ENCODE measurements around the gene CDPF1. TPM values are rescaled to one million over a fixed set of nuclear protein-coding genes. Genes with fewer than 3 reads are reported as not detected.

CDPF1 gene
- total RNA-seq, 1 experiment from 2014 or later, result 6.3 TPM

DNA sequence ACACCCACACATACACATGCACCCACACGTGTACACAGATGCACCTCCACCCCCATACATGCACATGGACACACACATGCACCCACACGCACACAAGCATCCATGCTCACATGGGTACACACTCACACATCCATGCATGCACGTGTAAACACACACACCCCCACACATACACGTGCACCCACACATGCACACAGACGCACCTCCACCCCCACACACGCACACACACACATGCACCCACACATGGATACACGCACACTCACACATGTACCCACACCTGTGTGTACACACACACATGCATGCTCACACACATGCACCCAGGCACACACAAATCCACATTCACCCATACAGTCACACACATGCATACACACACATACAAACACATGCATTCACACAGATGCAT, 24.5 kb downstream of the CDPF1 start:
- DNase-seq (ENCODE audit: unreplicated experiment), result no peak
- intact Hi-C loops (cut with micrococcal nuclease), result no loop called here
- Mint-ChIP-seq H3K27ac (ENCODE audit: low read depth, unreplicated experiment) (no peak overlapping the region), H3K4me3 (ENCODE audit: unreplicated experiment) (no peak overlapping the region), H3K27me3 (ENCODE audit: insufficient read depth, unreplicated experiment) (no peaks in the 10 kb centered on the region), H3K4me1 (ENCODE audit: insufficient read depth, unreplicated experiment) (no peaks in the 10 kb centered on the region), H3K9me3 (ENCODE audit: unreplicated experiment) (no peaks in the 10 kb centered on the region), H3K36me3 (ENCODE audit: insufficient read depth, unreplicated experiment) (peaks cover 16% of the 10 kb centered on the region)
- CTCF ChIA-PET, result no interaction called here
- POLR2A ChIA-PET, result no interaction called here
- BruUV-seq (replicated peaks), result no TSS peak
- TF ChIP-seq, protein P1, sequence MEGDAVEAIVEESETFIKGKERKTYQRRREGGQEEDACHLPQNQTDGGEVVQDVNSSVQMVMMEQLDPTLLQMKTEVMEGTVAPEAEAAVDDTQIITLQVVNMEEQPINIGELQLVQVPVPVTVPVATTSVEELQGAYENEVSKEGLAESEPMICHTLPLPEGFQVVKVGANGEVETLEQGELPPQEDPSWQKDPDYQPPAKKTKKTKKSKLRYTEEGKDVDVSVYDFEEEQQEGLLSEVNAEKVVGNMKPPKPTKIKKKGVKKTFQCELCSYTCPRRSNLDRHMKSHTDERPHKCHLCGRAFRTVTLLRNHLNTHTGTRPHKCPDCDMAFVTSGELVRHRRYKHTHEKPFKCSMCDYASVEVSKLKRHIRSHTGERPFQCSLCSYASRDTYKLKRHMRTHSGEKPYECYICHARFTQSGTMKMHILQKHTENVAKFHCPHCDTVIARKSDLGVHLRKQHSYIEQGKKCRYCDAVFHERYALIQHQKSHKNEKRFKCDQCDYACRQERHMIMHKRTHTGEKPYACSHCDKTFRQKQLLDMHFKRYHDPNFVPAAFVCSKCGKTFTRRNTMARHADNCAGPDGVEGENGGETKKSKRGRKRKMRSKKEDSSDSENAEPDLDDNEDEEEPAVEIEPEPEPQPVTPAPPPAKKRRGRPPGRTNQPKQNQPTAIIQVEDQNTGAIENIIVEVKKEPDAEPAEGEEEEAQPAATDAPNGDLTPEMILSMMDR (IDR thresholded peaks at IDR 0.05; ENCODE audit: unreplicated experiment), result no peak

GRCh38 chr22:46224898-46225290, 25.2 kb downstream of the CDPF1 start:
- no peak overlapping the region for H3K4me3 Mint-ChIP-seq (ENCODE audit: unreplicated experiment)
- ChIA-PET POLR2A (no interaction called here), CTCF (no interaction called here)
- TF ChIP-seq, protein P1 (IDR thresholded peaks at IDR 0.05; ENCODE audit: unreplicated experiment), result no peak
- no TSS peak for BruUV-seq (replicated peaks)
- H3K27ac Mint-ChIP-seq (ENCODE audit: low read depth, unreplicated experiment), result no peak overlapping the region
- no peaks in the 10 kb centered on the region for H3K27me3 Mint-ChIP-seq (ENCODE audit: insufficient read depth, unreplicated experiment)
- no peak for DNase-seq (ENCODE audit: unreplicated experiment)
- intact Hi-C loops (cut with micrococcal nuclease), result no loop called here
- peaks cover 16% of the 10 kb centered on the region for H3K36me3 Mint-ChIP-seq (ENCODE audit: insufficient read depth, unreplicated experiment)
- H3K4me1 Mint-ChIP-seq (ENCODE audit: insufficient read depth, unreplicated experiment), result no peaks in the 10 kb centered on the region
- no peaks in the 10 kb centered on the region for H3K9me3 Mint-ChIP-seq (ENCODE audit: unreplicated experiment)

DNA sequence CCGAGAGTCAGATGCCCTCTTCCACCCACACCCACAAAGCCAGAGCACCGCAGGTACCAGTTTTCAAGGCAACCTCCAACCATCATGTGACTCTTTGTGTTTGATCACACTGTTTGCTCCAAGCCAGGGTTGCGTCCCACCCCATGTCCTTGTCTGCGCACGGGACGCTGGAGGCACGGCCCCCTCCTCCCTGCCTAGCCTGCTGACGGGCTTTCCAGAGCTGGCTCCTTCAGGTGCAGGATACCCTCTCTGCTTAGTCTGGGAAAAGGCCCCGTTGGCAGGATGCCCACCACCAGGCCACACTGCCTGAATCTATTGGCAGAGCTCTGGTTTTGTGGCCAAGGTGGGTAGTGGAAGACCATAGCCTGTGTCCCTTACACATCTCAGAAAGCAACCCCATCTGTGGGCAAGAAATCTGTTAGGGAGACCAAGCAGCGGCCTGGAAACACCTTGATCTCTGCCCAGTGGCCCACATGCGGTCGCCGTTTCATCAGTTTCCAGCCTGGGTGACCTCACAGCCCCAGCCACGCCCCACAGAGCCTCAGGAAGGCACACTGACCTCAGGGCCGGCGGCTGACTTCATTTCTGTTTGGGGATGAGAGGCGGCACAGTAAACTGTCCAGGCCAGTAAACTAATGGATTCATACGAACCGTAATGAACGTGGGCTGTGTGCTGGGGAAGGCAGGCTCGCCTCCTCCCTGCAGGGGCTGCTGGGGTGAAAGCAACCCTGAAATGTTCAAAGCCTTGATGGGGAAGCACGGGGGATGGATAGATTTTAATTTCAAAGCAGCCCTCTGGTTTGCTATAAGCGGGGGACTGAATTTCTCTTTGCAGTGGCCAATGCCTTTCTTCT, 25.8 kb downstream of the CDPF1 start:
- POLR2A ChIA-PET, result no interaction called here
- intact Hi-C loops (cut with micrococcal nuclease), result no loop called here
- Mint-ChIP-seq H3K9me3 (ENCODE audit: unreplicated experiment) (no peaks in the 10 kb centered on the region), H3K27ac (ENCODE audit: low read depth, unreplicated experiment) (no peak overlapping the region), H3K36me3 (ENCODE audit: insufficient read depth, unreplicated experiment) (peaks cover 16% of the 10 kb centered on the region), H3K4me3 (ENCODE audit: unreplicated experiment) (no peak overlapping the region), H3K27me3 (ENCODE audit: insufficient read depth, unreplicated experiment) (no peaks in the 10 kb centered on the region), H3K4me1 (ENCODE audit: insufficient read depth, unreplicated experiment) (no peaks in the 10 kb centered on the region)
- no TSS peak for BruUV-seq (replicated peaks)
- no peak for DNase-seq (ENCODE audit: unreplicated experiment)
- TF ChIP-seq, protein P1 (IDR thresholded peaks at IDR 0.05; ENCODE audit: unreplicated experiment), result no peak
- CTCF ChIA-PET, result no interaction called here

GRCh38 chr22:46220921-46221320, 29.2 kb downstream of the CDPF1 start:
- H3K9me3 Mint-ChIP-seq (ENCODE audit: unreplicated experiment), result no peaks in the 10 kb centered on the region
- DNase-seq (ENCODE audit: unreplicated experiment), result no peak
- no peaks in the 10 kb centered on the region for H3K4me1 Mint-ChIP-seq (ENCODE audit: insufficient read depth, unreplicated experiment)
- TF ChIP-seq, protein P1 (IDR thresholded peaks at IDR 0.05; ENCODE audit: unreplicated experiment), result no peak
- no TSS peak for BruUV-seq (replicated peaks)
- ChIA-PET POLR2A (interaction anchor here (1.5 kb wide), 1 partner anchor 22 kb away, joined by 7 read pairs; no protein-coding TSS in a partner anchor), CTCF (no interaction called here)
- no peak overlapping the region for H3K4me3 Mint-ChIP-seq (ENCODE audit: unreplicated experiment)
- H3K27me3 Mint-ChIP-seq (ENCODE audit: insufficient read depth, unreplicated experiment), result no peaks in the 10 kb centered on the region
- peaks cover 31% of the 10 kb centered on the region for H3K36me3 Mint-ChIP-seq (ENCODE audit: insufficient read depth, unreplicated experiment)
- H3K27ac Mint-ChIP-seq (ENCODE audit: low read depth, unreplicated experiment), result no peak overlapping the region
- intact Hi-C loops (cut with micrococcal nuclease), result no loop called here

Measured in MCF 10A (cell line).